HG02678 (cell line): ENCODE results near the gene PHF5A.
"Not testable (repeated sequence)": the region's sequence is repeated elsewhere in the genome, so short reads cannot be mapped to it uniquely, and the experiment has no call there.

Experiments used
- ATAC-seq: cut with Tn5 transposase; IDR thresholded peaks from one replicate; pipeline ENCODE4 v1.9.1; 2021; ENCODE audit warnings: mild to moderate bottlenecking, moderate library complexity; ENCODE audit not compliant: unreplicated experiment

The PHF5A gene

GRCh38 chr22:41488596-41489385 is 20.3 kb upstream of the PHF5A start:
- no peak for ATAC-seq

- no peak for ATAC-seq
Measured at GRCh38 chr22:41488076-41488475, 19.6 kb upstream of the PHF5A start.

- ATAC-seq, result no peak
Measured at GRCh38 chr22:41487037-41487935, 18.8 kb upstream of the PHF5A start.

- ATAC-seq, result no peak
Measured at GRCh38 chr22:41485033-41485432, 16.5 kb upstream of the PHF5A start.

GRCh38 chr22:41482319-41482935 is 13.9 kb upstream of the PHF5A start:
- no peak for ATAC-seq

GRCh38 chr22:41481925-41482318 is 13.4 kb upstream of the PHF5A start:
- ATAC-seq, result no peak

- no peak for ATAC-seq
Measured at GRCh38 chr22:41481131-41481830, 12.8 kb upstream of the PHF5A start.

GRCh38 chr22:41480397-41480735 is 11.9 kb upstream of the PHF5A start:
- ATAC-seq, result no peak

GRCh38 chr22:41479671-41480396 is 11.3 kb upstream of the PHF5A start:
- no peak for ATAC-seq

- ATAC-seq, result no peak
Measured at GRCh38 chr22:41478891-41479521, 10.5 kb upstream of the PHF5A start.

GRCh38 chr22:41478473-41478872 is 10.0 kb upstream of the PHF5A start:
- no peak for ATAC-seq

GRCh38 chr22:41474872-41475451 is 6.5 kb upstream of the PHF5A start:
- no peak for ATAC-seq

GRCh38 chr22:41471568-41471967 is 3.1 kb upstream of the PHF5A start:
- no peak for ATAC-seq

GRCh38 chr22:41470886-41471285 is 2.4 kb upstream of the PHF5A start:
- ATAC-seq, result no peak

GRCh38 chr22:41469218-41469851 is 843 bp upstream of the PHF5A start:
- peak; percentile 9 for ATAC-seq

- no peak for ATAC-seq
Measured at GRCh38 chr22:41461901-41462300, 6.6 kb downstream of the PHF5A start.

GRCh38 chr22:41460071-41460470 is 8.4 kb downstream of the PHF5A start:
- ATAC-seq, result not testable (repeated sequence)

GRCh38 chr22:41459431-41459830 is 9.1 kb downstream of the PHF5A start:
- no peak for ATAC-seq

- ATAC-seq, result no peak
Measured at GRCh38 chr22:41458161-41458728, 10.2 kb downstream of the PHF5A start.
